Measurements from ENCODE around the gene KNCN.
A peak's percentile ranks its signal among the peaks of the same experiment; 100 is the strongest.

Gene KNCN

GRCh38 chr1:46522184-46522968, 29.1 kb downstream of the KNCN start:
- DNase-seq: peak; percentile 46

GRCh38 chr1:46521414-46521813, 30.0 kb downstream of the KNCN start:
- no peak for DNase-seq

GRCh38 chr1:46520063-46520911, 31.2 kb downstream of the KNCN start:
- DNase-seq: no peak

- no peak for DNase-seq
Measured at GRCh38 chr1:46519209-46519608, 32.2 kb downstream of the KNCN start.

GRCh38 chr1:46517932-46518498, 33.4 kb downstream of the KNCN start:
- DNase-seq: no peak

GRCh38 chr1:46517010-46517600, 34.3 kb downstream of the KNCN start:
- DNase-seq: no peak

- DNase-seq: no peak
Measured at GRCh38 chr1:46516200-46516950, 35.1 kb downstream of the KNCN start.

- DNase-seq: no peak
Measured at GRCh38 chr1:46515576-46515975, 35.9 kb downstream of the KNCN start.

- no peak for DNase-seq
Measured at GRCh38 chr1:46513536-46513935, 37.9 kb downstream of the KNCN start.

- DNase-seq: no peak
Measured at GRCh38 chr1:46512792-46513190, 38.7 kb downstream of the KNCN start.

- DNase-seq: no peak
Measured at GRCh38 chr1:46512135-46512791, 39.2 kb downstream of the KNCN start.

GRCh38 chr1:46510998-46511365, 40.5 kb downstream of the KNCN start:
- no peak for DNase-seq

GRCh38 chr1:46510341-46510997, 41.0 kb downstream of the KNCN start:
- no peak for DNase-seq

GRCh38 chr1:46508757-46509156, 42.7 kb downstream of the KNCN start:
- DNase-seq: no peak

GRCh38 chr1:46506470-46507219, 44.8 kb downstream of the KNCN start:
- no peak for DNase-seq

- DNase-seq: no peak
Measured at GRCh38 chr1:46503421-46503820, 48.0 kb downstream of the KNCN start.

- DNase-seq: no peak
Measured at GRCh38 chr1:46501528-46501927, 49.9 kb downstream of the KNCN start.

GRCh38 chr1:46497665-46498064, 53.8 kb downstream of the KNCN start:
- DNase-seq: no peak

GRCh38 chr1:46497020-46497419, 54.4 kb downstream of the KNCN start:
- no peak for DNase-seq

GRCh38 chr1:46496505-46496904, 54.9 kb downstream of the KNCN start:
- no peak for DNase-seq

GRCh38 chr1:46495778-46496177, 55.7 kb downstream of the KNCN start:
- no peak for DNase-seq
